ENCODE results near the gene S100A3.

Gene S100A3

GRCh38 chr1:153561466-153561985 is 12.5 kb upstream of the S100A3 start:
- Histone ChIP-seq H3K4me3 (ENCODE audit: insufficient read depth, low read depth, low read length) (no peak overlapping the region), H3K27ac (ENCODE audit: insufficient read depth, low read depth, low read length, poor library complexity, severe bottlenecking) (no peak overlapping the region)
- 93 to 95% methylated on average over 3 of the region's 3 CpGs for WGBS, 2 experiments

DNA sequence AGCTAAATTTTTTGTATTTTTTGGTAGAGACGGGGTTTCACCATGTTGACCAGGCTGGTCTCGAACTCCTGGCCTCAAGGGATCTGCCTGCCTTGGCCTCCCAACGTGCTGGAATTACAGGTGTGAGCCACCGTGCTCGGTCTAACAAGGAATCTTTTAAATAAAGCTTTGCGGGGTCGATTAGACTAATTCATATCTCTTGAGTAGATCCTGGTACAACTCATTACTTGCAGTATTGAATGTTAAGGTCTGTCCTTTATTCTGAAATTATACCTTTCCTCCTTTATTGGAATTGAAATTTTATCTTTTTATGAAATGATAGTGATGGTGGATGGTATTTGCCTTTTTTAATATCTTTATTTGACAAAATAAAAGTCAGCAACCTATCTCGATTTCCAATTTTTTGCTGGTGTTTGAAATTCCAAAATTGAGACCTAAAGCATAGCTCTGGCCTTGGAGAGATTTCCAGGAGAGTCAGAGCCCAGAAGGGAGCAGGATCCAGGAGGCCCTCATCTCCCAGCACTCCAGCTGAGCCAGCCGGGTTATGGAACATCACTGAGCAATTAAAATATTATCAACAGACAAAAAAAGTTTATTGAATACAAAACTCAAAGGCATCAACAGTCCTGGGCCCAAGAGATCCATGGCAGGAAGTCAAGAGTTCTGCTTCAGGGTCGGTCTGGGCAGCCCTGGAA is 11.9 kb upstream of the S100A3 start:
- Histone ChIP-seq H3K27ac (ENCODE audit: insufficient read depth, low read depth, low read length, poor library complexity, severe bottlenecking) (no peak overlapping the region), H3K36me3 (ENCODE audit: control insufficient read depth, insufficient read depth, low read length) (no peaks in the 10 kb centered on the region), H3K9me3 (ENCODE audit: control insufficient read depth, low read length) (no peaks in the 10 kb centered on the region), H3K4me1 (ENCODE audit: control insufficient read depth, insufficient read depth, low read length) (no peaks in the 10 kb centered on the region), H3K4me3 (ENCODE audit: insufficient read depth, low read depth, low read length) (no peak overlapping the region), H3K27me3 (ENCODE audit: control insufficient read depth, insufficient read depth, low read length, poor library complexity, severe bottlenecking) (no peaks in the 10 kb centered on the region)
- WGBS, 2 experiments: 88 to 92% methylated on average over 10 of the region's 10 CpGs

More at GRCh38 chr1:153561466-153561985, 12.5 kb upstream of the S100A3 start:
- H3K4me1 ChIP-seq (ENCODE audit: control insufficient read depth, insufficient read depth, low read length): peaks cover 3% of the 10 kb centered on the region
- no peaks in the 10 kb centered on the region for H3K36me3 ChIP-seq (ENCODE audit: control insufficient read depth, insufficient read depth, low read length)
- no peaks in the 10 kb centered on the region for H3K27me3 ChIP-seq (ENCODE audit: control insufficient read depth, insufficient read depth, low read length, poor library complexity, severe bottlenecking)
- H3K9me3 ChIP-seq (ENCODE audit: control insufficient read depth, low read length): no peaks in the 10 kb centered on the region

DNA sequence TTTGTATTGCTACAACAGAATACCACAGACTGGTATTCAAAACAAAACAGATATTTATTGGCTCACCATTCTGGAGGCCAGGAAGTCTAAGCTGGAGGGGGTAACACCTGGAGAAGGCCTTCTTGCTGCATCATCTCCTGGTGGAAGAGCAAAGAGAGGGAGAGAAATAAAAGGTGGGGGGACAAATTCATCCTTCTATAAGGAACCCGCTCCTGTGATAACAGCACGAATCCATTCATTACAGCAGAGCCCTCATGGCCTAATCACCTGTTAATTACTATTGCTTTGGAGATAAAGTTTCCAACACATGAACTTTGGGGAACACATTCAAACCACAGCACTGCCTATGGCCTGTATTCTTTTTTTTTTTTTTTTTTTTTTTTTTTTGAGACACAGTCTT is 11.2 kb upstream of the S100A3 start:
- H3K27me3 ChIP-seq (ENCODE audit: control insufficient read depth, insufficient read depth, low read length, poor library complexity, severe bottlenecking): no peaks in the 10 kb centered on the region
- no peak overlapping the region for H3K27ac ChIP-seq (ENCODE audit: insufficient read depth, low read depth, low read length, poor library complexity, severe bottlenecking)
- WGBS, 2 experiments: 91 to 97% methylated on average over 2 of the region's 2 CpGs
- H3K4me1 ChIP-seq (ENCODE audit: control insufficient read depth, insufficient read depth, low read length): no peaks in the 10 kb centered on the region
- no peak overlapping the region for H3K4me3 ChIP-seq (ENCODE audit: insufficient read depth, low read depth, low read length)
- no peaks in the 10 kb centered on the region for H3K36me3 ChIP-seq (ENCODE audit: control insufficient read depth, insufficient read depth, low read length)
- no peaks in the 10 kb centered on the region for H3K9me3 ChIP-seq (ENCODE audit: control insufficient read depth, low read length)

DNA sequence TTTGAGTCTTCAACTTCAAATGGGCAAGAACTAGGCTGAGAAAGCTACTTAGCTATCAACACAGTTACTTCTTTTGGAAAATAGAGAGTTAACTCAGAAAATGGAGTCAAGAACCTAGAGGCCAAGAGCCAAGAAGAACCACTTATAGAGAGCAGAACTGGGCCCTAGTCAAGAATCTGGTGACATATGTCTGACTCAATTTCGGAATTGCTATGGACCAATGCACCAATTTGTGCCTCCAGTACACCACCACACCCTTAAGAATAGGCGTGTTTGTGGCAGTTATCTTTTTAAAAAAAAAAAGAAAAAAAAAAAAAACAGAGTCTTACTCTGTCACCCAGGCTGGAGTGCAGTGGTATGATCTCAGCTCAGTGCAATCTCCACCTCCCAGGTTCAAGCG is 8.8 kb upstream of the S100A3 start:
- 88 to 91% methylated on average over 2 to 3 of the region's 3 CpGs for WGBS, 2 experiments
- H3K27me3 ChIP-seq (ENCODE audit: control insufficient read depth, insufficient read depth, low read length, poor library complexity, severe bottlenecking): no peaks in the 10 kb centered on the region
- H3K9me3 ChIP-seq (ENCODE audit: control insufficient read depth, low read length): no peaks in the 10 kb centered on the region
- H3K4me3 ChIP-seq (ENCODE audit: insufficient read depth, low read depth, low read length): no peak overlapping the region
- no peaks in the 10 kb centered on the region for H3K36me3 ChIP-seq (ENCODE audit: control insufficient read depth, insufficient read depth, low read length)
- peaks cover 4% of the 10 kb centered on the region for H3K4me1 ChIP-seq (ENCODE audit: control insufficient read depth, insufficient read depth, low read length)
- H3K27ac ChIP-seq (ENCODE audit: insufficient read depth, low read depth, low read length, poor library complexity, severe bottlenecking): no peak overlapping the region

GRCh38 chr1:153556348-153556747 is 7.3 kb upstream of the S100A3 start:
- Histone ChIP-seq H3K27me3 (ENCODE audit: control insufficient read depth, insufficient read depth, low read length, poor library complexity, severe bottlenecking) (no peaks in the 10 kb centered on the region), H3K4me3 (ENCODE audit: insufficient read depth, low read depth, low read length) (no peak overlapping the region), H3K9me3 (ENCODE audit: control insufficient read depth, low read length) (no peaks in the 10 kb centered on the region), H3K36me3 (ENCODE audit: control insufficient read depth, insufficient read depth, low read length) (no peaks in the 10 kb centered on the region), H3K27ac (ENCODE audit: insufficient read depth, low read depth, low read length, poor library complexity, severe bottlenecking) (no peak overlapping the region), H3K4me1 (ENCODE audit: control insufficient read depth, insufficient read depth, low read length) (peaks cover 4% of the 10 kb centered on the region)
- 93 to 95% methylated on average over 1 of the region's 1 CpG for WGBS, 2 experiments

DNA sequence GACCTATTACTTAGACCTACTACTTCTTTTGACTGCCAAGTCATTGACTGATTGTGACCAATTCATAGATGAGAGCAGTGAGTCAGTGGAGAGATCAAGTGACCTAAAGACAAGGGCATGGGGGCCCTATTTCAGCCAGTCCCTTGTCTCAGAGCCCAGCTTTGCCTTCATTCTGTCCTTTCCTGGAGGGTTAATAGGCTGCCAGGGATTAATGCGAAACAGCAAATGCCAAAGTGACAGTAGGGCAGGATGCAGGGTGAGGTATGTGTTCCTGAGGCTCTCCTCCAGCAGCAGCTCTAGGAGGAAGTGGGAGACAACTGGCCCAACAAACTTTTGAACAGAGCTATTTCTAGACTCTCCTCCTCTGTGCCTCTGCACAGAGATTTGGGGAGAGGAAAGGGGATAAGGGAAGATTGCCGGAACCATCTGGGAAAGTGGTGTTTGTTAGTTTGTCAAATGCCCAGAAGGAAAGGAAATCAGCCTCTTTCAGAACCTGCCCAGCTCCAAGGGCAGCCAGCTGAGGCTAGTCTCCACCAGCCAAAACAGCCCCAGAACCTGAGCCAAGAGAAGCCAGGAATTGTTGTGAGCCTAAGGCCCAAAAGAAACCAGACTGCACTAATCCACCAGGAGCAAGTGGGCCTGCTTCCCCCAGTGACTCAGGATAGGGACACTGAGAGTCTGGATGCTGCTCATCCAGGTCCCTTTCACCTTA is 4.9 kb upstream of the S100A3 start:
- H3K27me3 ChIP-seq (ENCODE audit: control insufficient read depth, insufficient read depth, low read length, poor library complexity, severe bottlenecking): no peaks in the 10 kb centered on the region
- no peaks in the 10 kb centered on the region for H3K9me3 ChIP-seq (ENCODE audit: control insufficient read depth, low read length)
- H3K27ac ChIP-seq (ENCODE audit: insufficient read depth, low read depth, low read length, poor library complexity, severe bottlenecking): no peak overlapping the region
- 89 to 90% methylated on average over 2 of the region's 2 CpGs for WGBS, 2 experiments
- H3K36me3 ChIP-seq (ENCODE audit: control insufficient read depth, insufficient read depth, low read length): no peaks in the 10 kb centered on the region
- H3K4me1 ChIP-seq (ENCODE audit: control insufficient read depth, insufficient read depth, low read length): peaks cover 4% of the 10 kb centered on the region
- no peak overlapping the region for H3K4me3 ChIP-seq (ENCODE audit: insufficient read depth, low read depth, low read length)

DNA sequence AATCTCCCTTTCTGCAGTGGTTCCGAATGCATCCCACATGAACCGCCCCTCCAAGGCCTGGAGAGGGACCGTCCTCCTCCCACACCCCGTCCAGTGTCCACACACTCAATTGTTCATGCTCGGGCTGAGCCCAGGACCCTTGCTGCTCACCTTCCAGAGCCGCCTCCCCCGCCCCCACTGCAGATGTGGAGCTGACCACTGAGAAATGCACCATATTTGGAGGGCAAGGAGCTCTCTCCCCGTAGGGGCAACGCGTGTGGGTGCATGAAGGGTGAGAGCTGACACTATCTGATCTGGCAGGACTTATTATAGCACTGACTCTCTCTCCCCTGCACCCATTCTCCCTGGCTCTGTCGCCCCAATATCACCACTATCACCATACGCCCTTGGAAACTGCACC is 4.0 kb upstream of the S100A3 start:
- Histone ChIP-seq H3K36me3 (ENCODE audit: control insufficient read depth, insufficient read depth, low read length) (no peaks in the 10 kb centered on the region), H3K4me1 (ENCODE audit: control insufficient read depth, insufficient read depth, low read length) (peaks cover 13% of the 10 kb centered on the region), H3K4me3 (ENCODE audit: insufficient read depth, low read depth, low read length) (no peak overlapping the region), H3K9me3 (ENCODE audit: control insufficient read depth, low read length) (no peaks in the 10 kb centered on the region), H3K27me3 (ENCODE audit: control insufficient read depth, insufficient read depth, low read length, poor library complexity, severe bottlenecking) (no peaks in the 10 kb centered on the region), H3K27ac (ENCODE audit: insufficient read depth, low read depth, low read length, poor library complexity, severe bottlenecking) (no peak overlapping the region)
- WGBS, 2 experiments: 86 to 92% methylated on average over 12 of the region's 12 CpGs

DNA sequence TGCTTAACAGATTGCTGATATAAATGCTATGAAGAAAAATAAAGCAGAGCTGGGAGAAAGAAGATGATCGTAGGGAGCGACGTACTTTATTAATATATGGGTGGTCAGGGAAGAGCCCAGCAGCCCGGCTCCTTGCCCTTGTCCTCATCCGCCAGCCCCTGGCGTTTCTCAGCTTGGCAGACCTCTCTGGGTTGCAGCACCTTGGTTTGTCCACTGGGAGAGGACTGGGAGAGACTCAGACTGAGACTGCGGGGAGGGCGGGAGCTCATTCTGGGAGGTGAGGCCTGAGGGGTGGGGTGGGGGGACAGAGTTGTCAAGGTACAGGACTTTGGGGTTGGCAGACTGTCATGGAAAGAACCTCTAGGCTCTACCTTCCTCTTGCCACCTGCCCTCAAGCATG is 3.3 kb upstream of the S100A3 start:
- peaks cover 20% of the 10 kb centered on the region for H3K4me1 ChIP-seq (ENCODE audit: control insufficient read depth, insufficient read depth, low read length)
- 89 to 91% methylated on average over 8 of the region's 8 CpGs for WGBS, 2 experiments

DNA sequence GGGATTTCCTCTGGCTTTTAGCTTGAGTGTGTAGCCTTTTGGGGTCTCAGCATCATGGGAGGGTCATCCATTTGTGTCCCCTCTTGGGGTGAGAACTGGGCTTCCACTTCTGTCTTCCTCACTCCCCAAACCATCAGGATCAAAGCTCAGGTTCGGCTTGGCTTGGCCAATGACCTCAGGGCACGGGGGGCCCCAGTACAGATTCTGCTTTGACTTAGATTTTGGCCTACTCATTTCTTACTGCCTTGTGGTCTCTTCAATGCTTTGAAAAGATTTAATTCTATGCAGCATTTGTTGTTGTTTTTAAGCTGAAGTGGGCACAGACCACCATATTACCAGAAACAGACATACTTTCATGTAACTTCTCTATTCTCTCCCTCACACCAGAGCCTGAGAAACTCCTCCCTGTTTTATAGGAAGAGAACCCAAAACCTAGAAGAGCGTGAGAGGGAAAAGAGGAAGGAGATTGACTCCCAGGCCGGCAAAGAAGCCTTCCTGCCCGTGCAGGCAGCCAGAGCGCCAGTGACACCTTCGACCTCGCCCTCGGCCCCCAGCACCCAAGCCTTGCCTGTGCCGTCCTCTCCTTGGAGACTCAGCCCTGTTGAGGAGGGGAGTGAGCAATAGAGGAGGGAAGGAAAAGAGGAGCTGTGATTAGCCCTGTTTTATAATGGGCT is 1.9 kb upstream of the S100A3 start:
- no peak overlapping the region for H3K27ac ChIP-seq (ENCODE audit: insufficient read depth, low read depth, low read length, poor library complexity, severe bottlenecking)
- H3K4me1 ChIP-seq (ENCODE audit: control insufficient read depth, insufficient read depth, low read length): peaks cover 32% of the 10 kb centered on the region
- H3K9me3 ChIP-seq (ENCODE audit: control insufficient read depth, low read length): no peaks in the 10 kb centered on the region
- H3K36me3 ChIP-seq (ENCODE audit: control insufficient read depth, insufficient read depth, low read length): no peaks in the 10 kb centered on the region
- no peak overlapping the region for H3K4me3 ChIP-seq (ENCODE audit: insufficient read depth, low read depth, low read length)
- no peaks in the 10 kb centered on the region for H3K27me3 ChIP-seq (ENCODE audit: control insufficient read depth, insufficient read depth, low read length, poor library complexity, severe bottlenecking)
- 92 to 93% methylated on average over 10 of the region's 10 CpGs for WGBS, 2 experiments

More for the DNA sequence above, 3.3 kb upstream of the S100A3 start:
- H3K36me3 ChIP-seq (ENCODE audit: control insufficient read depth, insufficient read depth, low read length): no peaks in the 10 kb centered on the region
- H3K27me3 ChIP-seq (ENCODE audit: control insufficient read depth, insufficient read depth, low read length, poor library complexity, severe bottlenecking): no peaks in the 10 kb centered on the region
- H3K9me3 ChIP-seq (ENCODE audit: control insufficient read depth, low read length): no peaks in the 10 kb centered on the region
- H3K27ac ChIP-seq (ENCODE audit: insufficient read depth, low read depth, low read length, poor library complexity, severe bottlenecking): no peak overlapping the region
- H3K4me3 ChIP-seq (ENCODE audit: insufficient read depth, low read depth, low read length): no peak overlapping the region

GRCh38 chr1:153550398-153550758 is 1.3 kb upstream of the S100A3 start:
- no peak overlapping the region for H3K27ac ChIP-seq (ENCODE audit: insufficient read depth, low read depth, low read length, poor library complexity, severe bottlenecking)
- no peaks in the 10 kb centered on the region for H3K27me3 ChIP-seq (ENCODE audit: control insufficient read depth, insufficient read depth, low read length, poor library complexity, severe bottlenecking)
- H3K9me3 ChIP-seq (ENCODE audit: control insufficient read depth, low read length): no peaks in the 10 kb centered on the region
- H3K4me1 ChIP-seq (ENCODE audit: control insufficient read depth, insufficient read depth, low read length): peaks cover 38% of the 10 kb centered on the region
- 81 to 86% methylated on average over 4 of the region's 4 CpGs for WGBS, 2 experiments
- no peaks in the 10 kb centered on the region for H3K36me3 ChIP-seq (ENCODE audit: control insufficient read depth, insufficient read depth, low read length)
- H3K4me3 ChIP-seq (ENCODE audit: insufficient read depth, low read depth, low read length): no peak overlapping the region
